ENCODE data around the gene ALG11. TPM values are rescaled to one million over a fixed set of nuclear protein-coding genes. Genes with fewer than 3 reads are reported as not detected.

Gene ALG11
- total RNA-seq, 1 experiment from 2014 or later, result 23.9 TPM

DNA sequence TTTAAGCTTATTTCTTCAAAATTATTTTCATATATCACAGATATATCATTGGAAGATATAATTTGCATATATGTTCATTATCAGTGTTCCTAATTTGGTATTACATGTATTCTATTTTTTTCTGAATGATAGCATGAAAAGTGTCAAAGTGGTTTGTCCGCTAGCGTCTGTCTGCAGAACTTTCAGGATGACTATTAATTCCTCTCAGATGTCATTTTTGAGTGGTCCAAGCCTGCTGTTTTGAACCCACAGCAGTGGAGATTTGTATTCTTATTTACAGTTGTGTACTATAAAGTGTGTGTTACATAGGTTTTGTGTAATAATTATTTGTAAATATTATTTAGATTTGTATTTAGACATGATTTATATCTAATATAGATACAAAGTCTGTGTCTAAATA lies 20.8 kb downstream of the ALG11 start:
- in situ Hi-C loops (cut with HindIII; ENCODE audit: low pct_unique_long_range_greater_than_20kb, low sequenced_read_pairs), result no loop called here
- H3K4me3 ChIP-seq (ENCODE audit: low read depth in 2 of 2, low read length in 2 of 2), result no peak overlapping the region
- BruUV-seq (replicated peaks), result no TSS peak
- H3K27ac ChIP-seq (ENCODE audit: low read length), result no peak overlapping the region
- no peaks in the 10 kb centered on the region for H3K36me3 ChIP-seq (ENCODE audit: control insufficient read depth, insufficient read depth, low read length)
- H3K4me1 ChIP-seq (ENCODE audit: control insufficient read depth, insufficient read depth, low read length), result no peaks in the 10 kb centered on the region
- POLR2A ChIA-PET, result no interaction called here
- H3K9me3 ChIP-seq (ENCODE audit: control insufficient read depth, insufficient read depth, low read depth, low read length), result no peaks in the 10 kb centered on the region
- no peak for TF ChIP-seq SIN3A (IDR thresholded peaks at IDR 0.05; ENCODE audit: borderline replicate concordance, insufficient read depth, low read depth, low read length)
- no peak for TF ChIP-seq TCF7L2 (IDR thresholded peaks at IDR 0.05; ENCODE audit: low read depth, low read length)
- no peak for ATAC-seq
- intact Hi-C loops (cut with micrococcal nuclease; ENCODE audit: unreplicated experiment), result no loop called here
- CTCF ChIA-PET, result no interaction called here
- no peaks in the 10 kb centered on the region for H3K27me3 ChIP-seq (ENCODE audit: control insufficient read depth, insufficient read depth, low read length)
- no peak for DNase-seq (ENCODE audit: low read depth, low spot score)

DNA sequence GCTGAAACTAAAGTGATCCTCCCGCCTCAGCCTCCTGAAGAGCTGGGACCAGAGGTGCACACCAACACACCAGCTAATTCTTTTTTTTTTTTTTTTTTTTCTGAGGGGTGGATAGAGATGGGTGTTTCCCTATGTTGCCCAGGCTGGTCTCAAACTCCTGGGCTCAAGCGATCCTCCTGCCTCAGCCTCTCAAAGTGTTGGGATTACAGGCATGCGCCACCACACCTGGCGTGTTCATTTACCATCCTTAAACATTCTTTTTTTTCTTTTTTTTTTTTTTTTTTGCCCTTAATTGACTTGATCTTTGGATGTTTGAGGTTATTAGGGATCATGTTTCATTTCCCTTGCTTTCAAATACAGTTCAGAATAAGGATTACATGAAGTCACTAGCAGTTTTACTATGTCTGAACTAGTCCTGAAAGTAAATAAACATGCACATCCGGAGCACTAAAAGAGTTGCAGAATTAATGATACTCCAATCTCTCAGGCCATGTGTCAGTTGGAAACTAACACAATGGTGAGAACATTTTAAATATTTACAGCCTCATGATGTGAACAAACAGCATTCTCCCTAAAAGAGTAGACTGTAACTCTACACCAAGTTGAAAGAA lies 22.5 kb downstream of the ALG11 start:
- Histone ChIP-seq H3K36me3 (ENCODE audit: control insufficient read depth, insufficient read depth, low read length) (no peaks in the 10 kb centered on the region), H3K9me3 (ENCODE audit: control insufficient read depth, insufficient read depth, low read depth, low read length) (no peaks in the 10 kb centered on the region), H3K27ac (ENCODE audit: low read length) (no peak overlapping the region), H3K27me3 (ENCODE audit: control insufficient read depth, insufficient read depth, low read length) (no peaks in the 10 kb centered on the region), H3K4me1 (ENCODE audit: control insufficient read depth, insufficient read depth, low read length) (no peaks in the 10 kb centered on the region), H3K4me3 (ENCODE audit: low read depth in 2 of 2, low read length in 2 of 2) (no peak overlapping the region)
- in situ Hi-C loops (cut with HindIII; ENCODE audit: low pct_unique_long_range_greater_than_20kb, low sequenced_read_pairs) (no loop called here), intact Hi-C loops (cut with micrococcal nuclease; ENCODE audit: unreplicated experiment) (no loop called here)
- no TSS peak for BruUV-seq (replicated peaks)
- CTCF ChIA-PET, result interaction anchor here (0.8 kb wide), 1 partner anchor 1799 kb away, joined by 4 read pairs; no protein-coding TSS in a partner anchor
- no peak for DNase-seq (ENCODE audit: low read depth, low spot score)
- POLR2A ChIA-PET, result interaction anchor here (0.6 kb wide), 2 partner anchors 79 to 121 kb away, joined by 3 to 5 read pairs; no protein-coding TSS in a partner anchor
- no peak for ATAC-seq
- no peak for TF ChIP-seq POLR2AphosphoS5 (IDR thresholded peaks at IDR 0.05; ENCODE audit: low read depth, low read length)
- no peak for TF ChIP-seq TCF7L2 (IDR thresholded peaks at IDR 0.05; ENCODE audit: low read depth, low read length)
- no peak for TF ChIP-seq SIN3A (IDR thresholded peaks at IDR 0.05; ENCODE audit: borderline replicate concordance, insufficient read depth, low read depth, low read length)
- TF ChIP-seq, protein P1, sequence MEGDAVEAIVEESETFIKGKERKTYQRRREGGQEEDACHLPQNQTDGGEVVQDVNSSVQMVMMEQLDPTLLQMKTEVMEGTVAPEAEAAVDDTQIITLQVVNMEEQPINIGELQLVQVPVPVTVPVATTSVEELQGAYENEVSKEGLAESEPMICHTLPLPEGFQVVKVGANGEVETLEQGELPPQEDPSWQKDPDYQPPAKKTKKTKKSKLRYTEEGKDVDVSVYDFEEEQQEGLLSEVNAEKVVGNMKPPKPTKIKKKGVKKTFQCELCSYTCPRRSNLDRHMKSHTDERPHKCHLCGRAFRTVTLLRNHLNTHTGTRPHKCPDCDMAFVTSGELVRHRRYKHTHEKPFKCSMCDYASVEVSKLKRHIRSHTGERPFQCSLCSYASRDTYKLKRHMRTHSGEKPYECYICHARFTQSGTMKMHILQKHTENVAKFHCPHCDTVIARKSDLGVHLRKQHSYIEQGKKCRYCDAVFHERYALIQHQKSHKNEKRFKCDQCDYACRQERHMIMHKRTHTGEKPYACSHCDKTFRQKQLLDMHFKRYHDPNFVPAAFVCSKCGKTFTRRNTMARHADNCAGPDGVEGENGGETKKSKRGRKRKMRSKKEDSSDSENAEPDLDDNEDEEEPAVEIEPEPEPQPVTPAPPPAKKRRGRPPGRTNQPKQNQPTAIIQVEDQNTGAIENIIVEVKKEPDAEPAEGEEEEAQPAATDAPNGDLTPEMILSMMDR (IDR thresholded peaks at IDR 0.05), result no peak
- TF ChIP-seq, protein P2, sequence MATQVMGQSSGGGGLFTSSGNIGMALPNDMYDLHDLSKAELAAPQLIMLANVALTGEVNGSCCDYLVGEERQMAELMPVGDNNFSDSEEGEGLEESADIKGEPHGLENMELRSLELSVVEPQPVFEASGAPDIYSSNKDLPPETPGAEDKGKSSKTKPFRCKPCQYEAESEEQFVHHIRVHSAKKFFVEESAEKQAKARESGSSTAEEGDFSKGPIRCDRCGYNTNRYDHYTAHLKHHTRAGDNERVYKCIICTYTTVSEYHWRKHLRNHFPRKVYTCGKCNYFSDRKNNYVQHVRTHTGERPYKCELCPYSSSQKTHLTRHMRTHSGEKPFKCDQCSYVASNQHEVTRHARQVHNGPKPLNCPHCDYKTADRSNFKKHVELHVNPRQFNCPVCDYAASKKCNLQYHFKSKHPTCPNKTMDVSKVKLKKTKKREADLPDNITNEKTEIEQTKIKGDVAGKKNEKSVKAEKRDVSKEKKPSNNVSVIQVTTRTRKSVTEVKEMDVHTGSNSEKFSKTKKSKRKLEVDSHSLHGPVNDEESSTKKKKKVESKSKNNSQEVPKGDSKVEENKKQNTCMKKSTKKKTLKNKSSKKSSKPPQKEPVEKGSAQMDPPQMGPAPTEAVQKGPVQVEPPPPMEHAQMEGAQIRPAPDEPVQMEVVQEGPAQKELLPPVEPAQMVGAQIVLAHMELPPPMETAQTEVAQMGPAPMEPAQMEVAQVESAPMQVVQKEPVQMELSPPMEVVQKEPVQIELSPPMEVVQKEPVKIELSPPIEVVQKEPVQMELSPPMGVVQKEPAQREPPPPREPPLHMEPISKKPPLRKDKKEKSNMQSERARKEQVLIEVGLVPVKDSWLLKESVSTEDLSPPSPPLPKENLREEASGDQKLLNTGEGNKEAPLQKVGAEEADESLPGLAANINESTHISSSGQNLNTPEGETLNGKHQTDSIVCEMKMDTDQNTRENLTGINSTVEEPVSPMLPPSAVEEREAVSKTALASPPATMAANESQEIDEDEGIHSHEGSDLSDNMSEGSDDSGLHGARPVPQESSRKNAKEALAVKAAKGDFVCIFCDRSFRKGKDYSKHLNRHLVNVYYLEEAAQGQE (IDR thresholded peaks at IDR 0.05; ENCODE audit: insufficient read depth in 1 of 2, low read depth in 2 of 2, low read length in 1 of 2), result no peak

DNA sequence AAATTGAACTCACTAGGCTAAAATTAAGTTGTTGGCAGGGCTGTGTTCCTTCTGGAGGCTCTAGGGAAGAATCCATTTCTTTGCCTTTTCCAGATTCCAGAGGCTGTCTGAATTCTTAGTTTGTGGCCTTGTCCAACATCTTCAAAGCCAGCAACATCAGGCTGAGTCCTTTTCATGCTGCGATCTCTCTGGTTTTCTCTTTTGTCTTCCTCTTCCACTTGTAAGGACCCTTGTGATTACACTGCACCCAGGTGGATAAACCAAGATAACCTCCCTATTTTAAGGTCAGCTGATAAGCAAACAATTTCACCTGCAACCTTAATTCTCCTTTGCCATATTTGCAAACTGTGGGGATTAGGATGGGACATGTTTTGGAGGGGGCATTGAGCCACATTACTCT lies 23.8 kb downstream of the ALG11 start:
- ATAC-seq, result no peak
- no peak for DNase-seq (ENCODE audit: low read depth, low spot score)

More for the DNA sequence above, 23.8 kb downstream of the ALG11 start:
- ChIA-PET POLR2A (no interaction called here), CTCF (no interaction called here)
- intact Hi-C loops (cut with micrococcal nuclease; ENCODE audit: unreplicated experiment), result no loop called here
- in situ Hi-C loops (cut with HindIII; ENCODE audit: low pct_unique_long_range_greater_than_20kb, low sequenced_read_pairs), result no loop called here
- Histone ChIP-seq H3K27me3 (ENCODE audit: control insufficient read depth, insufficient read depth, low read length) (no peaks in the 10 kb centered on the region), H3K4me1 (ENCODE audit: control insufficient read depth, insufficient read depth, low read length) (no peaks in the 10 kb centered on the region), H3K36me3 (ENCODE audit: control insufficient read depth, insufficient read depth, low read length) (no peaks in the 10 kb centered on the region), H3K27ac (ENCODE audit: low read length) (no peak overlapping the region), H3K4me3 (ENCODE audit: low read depth in 2 of 2, low read length in 2 of 2) (no peak overlapping the region), H3K9me3 (ENCODE audit: control insufficient read depth, insufficient read depth, low read depth, low read length) (no peaks in the 10 kb centered on the region)
- TF ChIP-seq, protein P2 (IDR thresholded peaks at IDR 0.05; ENCODE audit: insufficient read depth in 1 of 2, low read depth in 2 of 2, low read length in 1 of 2), result no peak
- TF ChIP-seq, protein P1 (IDR thresholded peaks at IDR 0.05), result no peak
- no peak for TF ChIP-seq POLR2AphosphoS5 (IDR thresholded peaks at IDR 0.05; ENCODE audit: low read depth, low read length)
- no peak for TF ChIP-seq SIN3A (IDR thresholded peaks at IDR 0.05; ENCODE audit: borderline replicate concordance, insufficient read depth, low read depth, low read length)
- TF ChIP-seq TCF7L2 (IDR thresholded peaks at IDR 0.05; ENCODE audit: low read depth, low read length), result no peak
- BruUV-seq (replicated peaks), result no TSS peak

Data from Panc1 (cell line).